ENCODE measurements around the gene FAM174C.

Gene FAM174C

DNA sequence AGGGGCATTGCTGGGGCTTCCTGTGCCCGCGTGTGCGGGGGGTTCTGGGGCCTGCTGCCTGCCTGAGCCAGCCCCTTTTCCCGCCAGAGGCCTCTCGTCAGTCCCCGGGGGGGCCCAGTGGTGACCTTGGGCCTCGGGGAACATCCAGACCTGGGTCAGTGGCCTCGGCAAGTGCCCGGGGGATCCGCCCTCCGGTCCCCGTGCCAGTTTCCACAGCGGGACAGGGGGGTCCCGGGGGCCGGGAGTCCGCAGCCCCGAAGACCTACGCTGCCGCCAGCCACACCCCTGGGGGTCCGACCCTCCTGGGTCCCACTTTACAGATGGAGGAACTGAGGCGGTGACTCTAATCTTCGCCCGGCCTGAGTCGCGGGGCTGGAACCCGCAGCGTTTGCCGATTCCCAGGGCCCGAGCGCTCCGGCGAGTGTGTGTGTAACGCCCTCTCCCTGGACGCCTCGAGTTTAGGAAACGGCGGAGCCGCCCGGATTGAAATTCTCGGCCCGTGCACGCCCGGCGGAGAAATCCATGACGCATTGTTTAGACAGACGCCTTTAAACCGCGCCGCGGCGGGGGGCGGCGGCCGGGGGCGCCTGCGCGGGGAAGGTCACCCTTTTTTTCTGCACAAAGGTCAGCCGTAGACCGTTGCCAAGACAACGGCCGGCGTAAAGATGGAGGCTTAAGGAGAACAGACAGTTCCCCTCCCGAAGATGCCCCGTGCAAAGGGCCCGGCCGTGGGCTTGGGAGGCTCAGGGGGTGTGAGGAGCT lies 49.7 kb downstream of the FAM174C start (continued):
- TF ChIP-seq, protein P1, sequence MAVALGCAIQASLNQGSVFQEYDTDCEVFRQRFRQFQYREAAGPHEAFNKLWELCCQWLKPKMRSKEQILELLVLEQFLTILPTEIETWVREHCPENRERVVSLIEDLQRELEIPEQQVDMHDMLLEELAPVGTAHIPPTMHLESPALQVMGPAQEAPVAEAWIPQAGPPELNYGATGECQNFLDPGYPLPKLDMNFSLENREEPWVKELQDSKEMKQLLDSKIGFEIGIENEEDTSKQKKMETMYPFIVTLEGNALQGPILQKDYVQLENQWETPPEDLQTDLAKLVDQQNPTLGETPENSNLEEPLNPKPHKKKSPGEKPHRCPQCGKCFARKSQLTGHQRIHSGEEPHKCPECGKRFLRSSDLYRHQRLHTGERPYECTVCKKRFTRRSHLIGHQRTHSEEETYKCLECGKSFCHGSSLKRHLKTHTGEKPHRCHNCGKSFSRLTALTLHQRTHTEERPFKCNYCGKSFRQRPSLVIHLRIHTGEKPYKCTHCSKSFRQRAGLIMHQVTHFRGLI (tag by site-specific recombination; IDR thresholded peaks at IDR 0.05), result no peak
- TF ChIP-seq ZBTB17 (tag by site-specific recombination; IDR thresholded peaks at IDR 0.05), result 0 out of 2 replicates have a peak, but pooled peaks have one; percentile 16
- TF ChIP-seq, protein P2, sequence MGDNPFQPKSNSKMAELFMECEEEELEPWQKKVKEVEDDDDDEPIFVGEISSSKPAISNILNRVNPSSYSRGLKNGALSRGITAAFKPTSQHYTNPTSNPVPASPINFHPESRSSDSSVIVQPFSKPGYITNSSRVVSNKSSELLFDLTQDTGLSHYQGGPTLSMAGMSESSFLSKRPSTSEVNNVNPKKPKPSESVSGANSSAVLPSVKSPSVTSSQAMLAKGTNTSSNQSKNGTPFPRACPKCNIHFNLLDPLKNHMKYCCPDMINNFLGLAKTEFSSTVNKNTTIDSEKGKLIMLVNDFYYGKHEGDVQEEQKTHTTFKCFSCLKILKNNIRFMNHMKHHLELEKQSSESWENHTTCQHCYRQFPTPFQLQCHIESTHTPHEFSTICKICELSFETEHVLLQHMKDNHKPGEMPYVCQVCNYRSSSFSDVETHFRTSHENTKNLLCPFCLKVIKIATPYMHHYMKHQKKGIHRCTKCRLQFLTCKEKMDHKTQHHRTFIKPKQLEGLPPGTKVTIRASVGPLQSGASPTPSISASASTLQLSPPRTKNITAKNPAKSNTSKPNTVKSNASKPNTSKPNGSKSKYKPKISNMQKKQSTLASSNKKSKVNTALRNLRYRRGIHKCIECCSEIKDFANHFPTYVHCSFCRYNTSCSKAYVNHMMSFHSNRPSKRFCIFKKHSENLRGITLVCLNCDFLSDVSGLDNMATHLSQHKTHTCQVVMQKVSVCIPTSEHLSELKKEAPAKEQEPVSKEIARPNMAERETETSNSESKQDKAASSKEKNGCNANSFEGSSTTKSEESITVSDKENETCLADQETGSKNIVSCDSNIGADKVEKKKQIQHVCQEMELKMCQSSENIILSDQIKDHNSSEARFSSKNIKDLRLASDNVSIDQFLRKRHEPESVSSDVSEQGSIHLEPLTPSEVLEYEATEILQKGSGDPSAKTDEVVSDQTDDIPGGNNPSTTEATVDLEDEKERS (tag by site-specific recombination; IDR thresholded peaks at IDR 0.05), result no peak
- TF ChIP-seq ZNF830 (tag by site-specific recombination; IDR thresholded peaks at IDR 0.05; ENCODE audit: low read depth), result no peak
- TF ChIP-seq HOXA7 (CRISPR knock-in tag; IDR thresholded peaks at IDR 0.05; ENCODE audit: borderline replicate concordance), result no peak
- no peak for TF ChIP-seq ZNF239 (tag by site-specific recombination; IDR thresholded peaks at IDR 0.05)
- no peak for TF ChIP-seq ZNF133 (tag by site-specific recombination; IDR thresholded peaks at IDR 0.05)
- no peak for TF ChIP-seq ZNF558 (tag by site-specific recombination; IDR thresholded peaks at IDR 0.05)
- TF ChIP-seq ZBTB1 (tag by site-specific recombination; IDR thresholded peaks at IDR 0.05), result no peak
- TF ChIP-seq ZNF791 (tag by site-specific recombination; IDR thresholded peaks at IDR 0.05), result no peak
- TF ChIP-seq, protein P3, sequence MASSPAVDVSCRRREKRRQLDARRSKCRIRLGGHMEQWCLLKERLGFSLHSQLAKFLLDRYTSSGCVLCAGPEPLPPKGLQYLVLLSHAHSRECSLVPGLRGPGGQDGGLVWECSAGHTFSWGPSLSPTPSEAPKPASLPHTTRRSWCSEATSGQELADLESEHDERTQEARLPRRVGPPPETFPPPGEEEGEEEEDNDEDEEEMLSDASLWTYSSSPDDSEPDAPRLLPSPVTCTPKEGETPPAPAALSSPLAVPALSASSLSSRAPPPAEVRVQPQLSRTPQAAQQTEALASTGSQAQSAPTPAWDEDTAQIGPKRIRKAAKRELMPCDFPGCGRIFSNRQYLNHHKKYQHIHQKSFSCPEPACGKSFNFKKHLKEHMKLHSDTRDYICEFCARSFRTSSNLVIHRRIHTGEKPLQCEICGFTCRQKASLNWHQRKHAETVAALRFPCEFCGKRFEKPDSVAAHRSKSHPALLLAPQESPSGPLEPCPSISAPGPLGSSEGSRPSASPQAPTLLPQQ (tag by site-specific recombination; IDR thresholded peaks at IDR 0.05), result peak; percentile 45; the same call in 1 of the 2 replicates
- no peak for TF ChIP-seq ZNF776 (tag by site-specific recombination; IDR thresholded peaks at IDR 0.05; ENCODE audit: borderline replicate concordance)
- TF ChIP-seq, protein P4, sequence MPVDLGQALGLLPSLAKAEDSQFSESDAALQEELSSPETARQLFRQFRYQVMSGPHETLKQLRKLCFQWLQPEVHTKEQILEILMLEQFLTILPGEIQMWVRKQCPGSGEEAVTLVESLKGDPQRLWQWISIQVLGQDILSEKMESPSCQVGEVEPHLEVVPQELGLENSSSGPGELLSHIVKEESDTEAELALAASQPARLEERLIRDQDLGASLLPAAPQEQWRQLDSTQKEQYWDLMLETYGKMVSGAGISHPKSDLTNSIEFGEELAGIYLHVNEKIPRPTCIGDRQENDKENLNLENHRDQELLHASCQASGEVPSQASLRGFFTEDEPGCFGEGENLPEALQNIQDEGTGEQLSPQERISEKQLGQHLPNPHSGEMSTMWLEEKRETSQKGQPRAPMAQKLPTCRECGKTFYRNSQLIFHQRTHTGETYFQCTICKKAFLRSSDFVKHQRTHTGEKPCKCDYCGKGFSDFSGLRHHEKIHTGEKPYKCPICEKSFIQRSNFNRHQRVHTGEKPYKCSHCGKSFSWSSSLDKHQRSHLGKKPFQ (tag by site-specific recombination; IDR thresholded peaks at IDR 0.05), result no peak
- TF ChIP-seq GLIS1 (tag by site-specific recombination; IDR thresholded peaks at IDR 0.05), result peak; percentile 84
- no peak for TF ChIP-seq ZNF391 (tag by site-specific recombination; IDR thresholded peaks at IDR 0.05; ENCODE audit: borderline replicate concordance, low read depth)
- no peak; the same call in 1 of the 2 replicates for TF ChIP-seq ZBTB21 (tag by site-specific recombination; IDR thresholded peaks at IDR 0.05)
- TF ChIP-seq, protein P5, sequence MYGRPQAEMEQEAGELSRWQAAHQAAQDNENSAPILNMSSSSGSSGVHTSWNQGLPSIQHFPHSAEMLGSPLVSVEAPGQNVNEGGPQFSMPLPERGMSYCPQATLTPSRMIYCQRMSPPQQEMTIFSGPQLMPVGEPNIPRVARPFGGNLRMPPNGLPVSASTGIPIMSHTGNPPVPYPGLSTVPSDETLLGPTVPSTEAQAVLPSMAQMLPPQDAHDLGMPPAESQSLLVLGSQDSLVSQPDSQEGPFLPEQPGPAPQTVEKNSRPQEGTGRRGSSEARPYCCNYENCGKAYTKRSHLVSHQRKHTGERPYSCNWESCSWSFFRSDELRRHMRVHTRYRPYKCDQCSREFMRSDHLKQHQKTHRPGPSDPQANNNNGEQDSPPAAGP (tag by site-specific recombination; IDR thresholded peaks at IDR 0.05), result 0 out of 2 replicates have a peak, but pooled peaks have one; percentile 35
- no peak for TF ChIP-seq ZNF623 (tag by site-specific recombination; IDR thresholded peaks at IDR 0.05)
- 0 out of 2 replicates have a peak, but pooled peaks have one; percentile 27 for TF ChIP-seq WT1 (tag by site-specific recombination; IDR thresholded peaks at IDR 0.05)
- TF ChIP-seq, protein P6, sequence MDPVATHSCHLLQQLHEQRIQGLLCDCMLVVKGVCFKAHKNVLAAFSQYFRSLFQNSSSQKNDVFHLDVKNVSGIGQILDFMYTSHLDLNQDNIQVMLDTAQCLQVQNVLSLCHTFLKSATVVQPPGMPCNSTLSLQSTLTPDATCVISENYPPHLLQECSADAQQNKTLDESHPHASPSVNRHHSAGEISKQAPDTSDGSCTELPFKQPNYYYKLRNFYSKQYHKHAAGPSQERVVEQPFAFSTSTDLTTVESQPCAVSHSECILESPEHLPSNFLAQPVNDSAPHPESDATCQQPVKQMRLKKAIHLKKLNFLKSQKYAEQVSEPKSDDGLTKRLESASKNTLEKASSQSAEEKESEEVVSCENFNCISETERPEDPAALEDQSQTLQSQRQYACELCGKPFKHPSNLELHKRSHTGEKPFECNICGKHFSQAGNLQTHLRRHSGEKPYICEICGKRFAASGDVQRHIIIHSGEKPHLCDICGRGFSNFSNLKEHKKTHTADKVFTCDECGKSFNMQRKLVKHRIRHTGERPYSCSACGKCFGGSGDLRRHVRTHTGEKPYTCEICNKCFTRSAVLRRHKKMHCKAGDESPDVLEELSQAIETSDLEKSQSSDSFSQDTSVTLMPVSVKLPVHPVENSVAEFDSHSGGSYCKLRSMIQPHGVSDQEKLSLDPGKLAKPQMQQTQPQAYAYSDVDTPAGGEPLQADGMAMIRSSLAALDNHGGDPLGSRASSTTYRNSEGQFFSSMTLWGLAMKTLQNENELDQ (tag by site-specific recombination; IDR thresholded peaks at IDR 0.05; ENCODE audit: low read depth), result no peak
- no peak for TF ChIP-seq ZNF394 (tag by site-specific recombination; IDR thresholded peaks at IDR 0.05; ENCODE audit: borderline replicate concordance)
- TF ChIP-seq ZNF169 (tag by site-specific recombination; IDR thresholded peaks at IDR 0.05), result no peak
- TF ChIP-seq ZNF670 (tag by site-specific recombination; IDR thresholded peaks at IDR 0.05; ENCODE audit: low read depth), result no peak
- TF ChIP-seq, protein P7, sequence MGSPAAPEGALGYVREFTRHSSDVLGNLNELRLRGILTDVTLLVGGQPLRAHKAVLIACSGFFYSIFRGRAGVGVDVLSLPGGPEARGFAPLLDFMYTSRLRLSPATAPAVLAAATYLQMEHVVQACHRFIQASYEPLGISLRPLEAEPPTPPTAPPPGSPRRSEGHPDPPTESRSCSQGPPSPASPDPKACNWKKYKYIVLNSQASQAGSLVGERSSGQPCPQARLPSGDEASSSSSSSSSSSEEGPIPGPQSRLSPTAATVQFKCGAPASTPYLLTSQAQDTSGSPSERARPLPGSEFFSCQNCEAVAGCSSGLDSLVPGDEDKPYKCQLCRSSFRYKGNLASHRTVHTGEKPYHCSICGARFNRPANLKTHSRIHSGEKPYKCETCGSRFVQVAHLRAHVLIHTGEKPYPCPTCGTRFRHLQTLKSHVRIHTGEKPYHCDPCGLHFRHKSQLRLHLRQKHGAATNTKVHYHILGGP (tag by site-specific recombination; IDR thresholded peaks at IDR 0.05), result no peak
- TF ChIP-seq MYNN (tag by site-specific recombination; IDR thresholded peaks at IDR 0.05; ENCODE audit: borderline replicate concordance), result no peak
- 0 out of 2 replicates have a peak, but pooled peaks have one; percentile 26 for TF ChIP-seq KLF9 (tag by site-specific recombination; IDR thresholded peaks at IDR 0.05; ENCODE audit: low read depth)
- TF ChIP-seq ZNF2 (tag by site-specific recombination; IDR thresholded peaks at IDR 0.05), result no peak
